ENCODE measurements around the gene ZFYVE21.

ZFYVE21 gene

GRCh38 chr14:103763730-103764488 is 48.3 kb downstream of the ZFYVE21 start:
- H3K36me3 ChIP-seq (ENCODE audit: control insufficient read depth in 4 of 4, insufficient read depth in 4 of 4, low read length in 3 of 4): no peaks in the 10 kb centered on the region
- no peaks in the 10 kb centered on the region for H3K9me3 ChIP-seq (ENCODE audit: control extremely low read depth in 1 of 5, control insufficient read depth in 4 of 5, insufficient read depth in 2 of 5, low read depth in 1 of 5, low read length in 4 of 5)
- no CpG with 5 or more reads among the region's 5 CpGs for WGBS (ENCODE audit: insufficient coverage)
- no peak overlapping the region for H3K27ac ChIP-seq (ENCODE audit: insufficient read depth in 1 of 2, low read depth in 1 of 2, low read length in 2 of 2, poor library complexity in 1 of 2, severe bottlenecking in 2 of 2)
- no peak overlapping the region for H3K4me3 ChIP-seq (ENCODE audit: control insufficient read depth in 1 of 7, extremely low read depth in 1 of 7, insufficient read depth in 4 of 7, low read depth in 2 of 7, low read length in 6 of 7)
- CTCF ChIA-PET: no interaction called here
- no peak for DNase-seq
- no peaks in the 10 kb centered on the region for H3K27me3 ChIP-seq (replicated peaks in 2 of 5; ENCODE audit: control insufficient read depth in 4 of 5, insufficient read depth in 5 of 5, low read length in 4 of 5)
- POLR2A ChIA-PET: no interaction called here
- no peaks in the 10 kb centered on the region for H3K4me1 ChIP-seq (ENCODE audit: control extremely low read depth in 1 of 4, control insufficient read depth in 4 of 4, insufficient read depth in 4 of 4, low read length in 3 of 4)

- H3K27ac ChIP-seq (ENCODE audit: insufficient read depth in 1 of 2, low read depth in 1 of 2, low read length in 2 of 2, poor library complexity in 1 of 2, severe bottlenecking in 2 of 2): no peak overlapping the region
- H3K36me3 ChIP-seq (ENCODE audit: control insufficient read depth in 4 of 4, insufficient read depth in 4 of 4, low read length in 3 of 4): no peaks in the 10 kb centered on the region
- H3K27me3 ChIP-seq (replicated peaks in 2 of 5; ENCODE audit: control insufficient read depth in 4 of 5, insufficient read depth in 5 of 5, low read length in 4 of 5): no peaks in the 10 kb centered on the region
- H3K9me3 ChIP-seq (ENCODE audit: control extremely low read depth in 1 of 5, control insufficient read depth in 4 of 5, insufficient read depth in 2 of 5, low read depth in 1 of 5, low read length in 4 of 5): no peaks in the 10 kb centered on the region
- H3K4me1 ChIP-seq (ENCODE audit: control extremely low read depth in 1 of 4, control insufficient read depth in 4 of 4, insufficient read depth in 4 of 4, low read length in 3 of 4): no peaks in the 10 kb centered on the region
- no peak overlapping the region for H3K4me3 ChIP-seq (ENCODE audit: control insufficient read depth in 1 of 7, extremely low read depth in 1 of 7, insufficient read depth in 4 of 7, low read depth in 2 of 7, low read length in 6 of 7)
- no peak for DNase-seq
- ChIA-PET CTCF (no interaction called here), POLR2A (no interaction called here)
- WGBS (ENCODE audit: insufficient coverage): 38% methylated on average over 3 of the region's 3 CpGs
These were observed 49.9 kb downstream of the ZFYVE21 start for GRCh38 chr14:103765526-103765925.

GRCh38 chr14:103767336-103767894 is 51.8 kb downstream of the ZFYVE21 start:
- WGBS (ENCODE audit: insufficient coverage): 96% methylated on average over 4 of the region's 4 CpGs
- Histone ChIP-seq H3K9me3 (ENCODE audit: control extremely low read depth in 1 of 5, control insufficient read depth in 4 of 5, insufficient read depth in 2 of 5, low read depth in 1 of 5, low read length in 4 of 5) (peaks cover 0 to 5% (median 0%) of the 10 kb centered on the region in 5 experiments), H3K36me3 (ENCODE audit: control insufficient read depth in 4 of 4, insufficient read depth in 4 of 4, low read length in 3 of 4) (no peaks in the 10 kb centered on the region), H3K4me3 (ENCODE audit: control insufficient read depth in 1 of 7, extremely low read depth in 1 of 7, insufficient read depth in 4 of 7, low read depth in 2 of 7, low read length in 6 of 7) (no peak overlapping the region), H3K4me1 (ENCODE audit: control extremely low read depth in 1 of 4, control insufficient read depth in 4 of 4, insufficient read depth in 4 of 4, low read length in 3 of 4) (no peaks in the 10 kb centered on the region), H3K27me3 (replicated peaks in 2 of 5; ENCODE audit: control insufficient read depth in 4 of 5, insufficient read depth in 5 of 5, low read length in 4 of 5) (no peaks in the 10 kb centered on the region), H3K27ac (ENCODE audit: insufficient read depth in 1 of 2, low read depth in 1 of 2, low read length in 2 of 2, poor library complexity in 1 of 2, severe bottlenecking in 2 of 2) (no peak overlapping the region)
- no peak for DNase-seq
- ChIA-PET POLR2A (interaction anchor here (0.6 kb wide), 1 partner anchor 341 kb away, joined by 3 read pairs; no protein-coding TSS in a partner anchor), CTCF (no interaction called here)

GRCh38 chr14:103770500-103770899 is 54.9 kb downstream of the ZFYVE21 start:
- Histone ChIP-seq H3K4me1 (ENCODE audit: control extremely low read depth in 1 of 4, control insufficient read depth in 4 of 4, insufficient read depth in 4 of 4, low read length in 3 of 4) (no peaks in the 10 kb centered on the region), H3K9me3 (ENCODE audit: control extremely low read depth in 1 of 5, control insufficient read depth in 4 of 5, insufficient read depth in 2 of 5, low read depth in 1 of 5, low read length in 4 of 5) (peaks cover 0 to 5% (median 0%) of the 10 kb centered on the region in 5 experiments), H3K36me3 (ENCODE audit: control insufficient read depth in 4 of 4, insufficient read depth in 4 of 4, low read length in 3 of 4) (no peaks in the 10 kb centered on the region), H3K27ac (ENCODE audit: insufficient read depth in 1 of 2, low read depth in 1 of 2, low read length in 2 of 2, poor library complexity in 1 of 2, severe bottlenecking in 2 of 2) (no peak overlapping the region), H3K27me3 (replicated peaks in 2 of 5; ENCODE audit: control insufficient read depth in 4 of 5, insufficient read depth in 5 of 5, low read length in 4 of 5) (no peaks in the 10 kb centered on the region), H3K4me3 (ENCODE audit: control insufficient read depth in 1 of 7, extremely low read depth in 1 of 7, insufficient read depth in 4 of 7, low read depth in 2 of 7, low read length in 6 of 7) (no peak overlapping the region)
- POLR2A ChIA-PET: interaction anchor here (0.6 kb wide), 1 partner anchor 29 kb away, joined by 3 read pairs; no protein-coding TSS in a partner anchor
- WGBS (ENCODE audit: insufficient coverage): no CpG with 5 or more reads among the region's 2 CpGs
- DNase-seq: no peak
- CTCF ChIA-PET: interaction anchor here (1.7 kb wide), 1 partner anchor 52 kb away, joined by 3 read pairs; no protein-coding TSS in a partner anchor

- POLR2A ChIA-PET: interaction anchor here (0.6 kb wide), 1 partner anchor 30 kb away, joined by 3 read pairs; no protein-coding TSS in a partner anchor
- H3K9me3 ChIP-seq (ENCODE audit: control extremely low read depth in 1 of 5, control insufficient read depth in 4 of 5, insufficient read depth in 2 of 5, low read depth in 1 of 5, low read length in 4 of 5): peaks cover 0 to 5% (median 0%) of the 10 kb centered on the region in 5 experiments
- CTCF ChIA-PET: interaction anchor here (1.7 kb wide), 1 partner anchor 53 kb away, joined by 3 read pairs; no protein-coding TSS in a partner anchor
These were observed 55.3 kb downstream of the ZFYVE21 start for GRCh38 chr14:103770902-103771301.

GRCh38 chr14:103772078-103772712 is 56.6 kb downstream of the ZFYVE21 start:
- DNase-seq: no peak
- H3K36me3 ChIP-seq (ENCODE audit: control insufficient read depth in 4 of 4, insufficient read depth in 4 of 4, low read length in 3 of 4): no peaks in the 10 kb centered on the region
- H3K27ac ChIP-seq (ENCODE audit: insufficient read depth in 1 of 2, low read depth in 1 of 2, low read length in 2 of 2, poor library complexity in 1 of 2, severe bottlenecking in 2 of 2): no peak overlapping the region
- 100% methylated on average over 1 of the region's 1 CpG for WGBS (ENCODE audit: insufficient coverage)
- H3K4me1 ChIP-seq (ENCODE audit: control extremely low read depth in 1 of 4, control insufficient read depth in 4 of 4, insufficient read depth in 4 of 4, low read length in 3 of 4): no peaks in the 10 kb centered on the region
- H3K4me3 ChIP-seq (ENCODE audit: control insufficient read depth in 1 of 7, extremely low read depth in 1 of 7, insufficient read depth in 4 of 7, low read depth in 2 of 7, low read length in 6 of 7): no peak overlapping the region
- peaks cover 0 to 5% (median 0%) of the 10 kb centered on the region in 5 experiments for H3K9me3 ChIP-seq (ENCODE audit: control extremely low read depth in 1 of 5, control insufficient read depth in 4 of 5, insufficient read depth in 2 of 5, low read depth in 1 of 5, low read length in 4 of 5)
- ChIA-PET POLR2A (no interaction called here), CTCF (no interaction called here)
- no peaks in the 10 kb centered on the region for H3K27me3 ChIP-seq (replicated peaks in 2 of 5; ENCODE audit: control insufficient read depth in 4 of 5, insufficient read depth in 5 of 5, low read length in 4 of 5)

More at GRCh38 chr14:103770902-103771301, 55.3 kb downstream of the ZFYVE21 start:
- Histone ChIP-seq H3K27me3 (replicated peaks in 2 of 5; ENCODE audit: control insufficient read depth in 4 of 5, insufficient read depth in 5 of 5, low read length in 4 of 5) (no peaks in the 10 kb centered on the region), H3K36me3 (ENCODE audit: control insufficient read depth in 4 of 4, insufficient read depth in 4 of 4, low read length in 3 of 4) (no peaks in the 10 kb centered on the region), H3K4me1 (ENCODE audit: control extremely low read depth in 1 of 4, control insufficient read depth in 4 of 4, insufficient read depth in 4 of 4, low read length in 3 of 4) (no peaks in the 10 kb centered on the region), H3K27ac (ENCODE audit: insufficient read depth in 1 of 2, low read depth in 1 of 2, low read length in 2 of 2, poor library complexity in 1 of 2, severe bottlenecking in 2 of 2) (no peak overlapping the region), H3K4me3 (ENCODE audit: control insufficient read depth in 1 of 7, extremely low read depth in 1 of 7, insufficient read depth in 4 of 7, low read depth in 2 of 7, low read length in 6 of 7) (no peak overlapping the region)
- WGBS (ENCODE audit: insufficient coverage): 90% methylated on average over 2 of the region's 4 CpGs
- DNase-seq: no peak

- WGBS (ENCODE audit: insufficient coverage): no CpG with 5 or more reads among the region's 2 CpGs
- CTCF ChIA-PET: no interaction called here
These were observed 57.9 kb downstream of the ZFYVE21 start for GRCh38 chr14:103773521-103773920.

More at GRCh38 chr14:103773521-103773920, 57.9 kb downstream of the ZFYVE21 start:
- H3K27ac ChIP-seq (ENCODE audit: insufficient read depth in 1 of 2, low read depth in 1 of 2, low read length in 2 of 2, poor library complexity in 1 of 2, severe bottlenecking in 2 of 2): no peak overlapping the region
- no peaks in the 10 kb centered on the region for H3K4me1 ChIP-seq (ENCODE audit: control extremely low read depth in 1 of 4, control insufficient read depth in 4 of 4, insufficient read depth in 4 of 4, low read length in 3 of 4)
- DNase-seq: no peak
- no peaks in the 10 kb centered on the region for H3K36me3 ChIP-seq (ENCODE audit: control insufficient read depth in 4 of 4, insufficient read depth in 4 of 4, low read length in 3 of 4)
- H3K9me3 ChIP-seq (ENCODE audit: control extremely low read depth in 1 of 5, control insufficient read depth in 4 of 5, insufficient read depth in 2 of 5, low read depth in 1 of 5, low read length in 4 of 5): peaks cover 0 to 5% (median 0%) of the 10 kb centered on the region in 5 experiments
- POLR2A ChIA-PET: no interaction called here
- no peaks in the 10 kb centered on the region for H3K27me3 ChIP-seq (replicated peaks in 2 of 5; ENCODE audit: control insufficient read depth in 4 of 5, insufficient read depth in 5 of 5, low read length in 4 of 5)
- no peak overlapping the region for H3K4me3 ChIP-seq (ENCODE audit: control insufficient read depth in 1 of 7, extremely low read depth in 1 of 7, insufficient read depth in 4 of 7, low read depth in 2 of 7, low read length in 6 of 7)
